Tibial nerve (tissue), 4 donors: Measurements from ENCODE around the gene BMAL1.

ENCODE experiments used
- CTCF ChIP-seq, 5 experiments: fragments of 200-600 bp in 3 of 5; fragments of 450-650 bp in 2 of 5; sonication (generic) in 3 of 5; IDR thresholded peaks; one replicate each; pipeline ENCODE4 v1.5.1; 2016 to 2019; ENCODE audit warnings: antibody characterized with exemption in 5 of 5, mild to moderate bottlenecking in 3 of 5, moderate library complexity in 2 of 5
- EP300 ChIP-seq, 2 donors: sonication (generic); formaldehyde crosslinking; IDR thresholded peaks; one replicate each; pipeline ENCODE4 v1.6.1; 2017; ENCODE audit warnings: antibody characterized with exemption in 2 of 2, mild to moderate bottlenecking in 1 of 2
- POLR2A ChIP-seq, 2 donors: fragments of 450-650 bp; IDR thresholded peaks; one replicate each; pipeline ENCODE4 v1.6.1; 2017; ENCODE audit warnings: antibody characterized with exemption in 2 of 2, mild to moderate bottlenecking in 2 of 2, moderate library complexity in 2 of 2

- TF ChIP-seq CTCF (IDR thresholded peaks at IDR 0.05) (no peak), POLR2A (IDR thresholded peaks at IDR 0.05) (no peak), EP300 (IDR thresholded peaks at IDR 0.05) (no peak)
Observed at GRCh38 chr11:13324141-13324540, 46.6 kb downstream of the BMAL1 start.
